Gastroesophageal sphincter (tissue), 3 donors: ENCODE data around the gene PGLYRP3.

Experiments used
- POLR2AphosphoS5 ChIP-seq: sonication (generic); formaldehyde crosslinking; IDR thresholded peaks from one replicate; pipeline ENCODE4 v1.6.1; 2017; ENCODE audit warnings: antibody characterized with exemption
- TF ChIP-seq, protein P1 (sequence below), 4 experiments: fragments of 200-600 bp in 2 of 4; fragments of 450-650 bp in 2 of 4; sonication (generic) in 1 of 4; IDR thresholded peaks; one replicate each; pipeline ENCODE4 v1.5.1; 2017 to 2019; ENCODE audit warnings: antibody characterized with exemption in 4 of 4, mild to moderate bottlenecking in 2 of 4, moderate library complexity in 2 of 4

DNA sequence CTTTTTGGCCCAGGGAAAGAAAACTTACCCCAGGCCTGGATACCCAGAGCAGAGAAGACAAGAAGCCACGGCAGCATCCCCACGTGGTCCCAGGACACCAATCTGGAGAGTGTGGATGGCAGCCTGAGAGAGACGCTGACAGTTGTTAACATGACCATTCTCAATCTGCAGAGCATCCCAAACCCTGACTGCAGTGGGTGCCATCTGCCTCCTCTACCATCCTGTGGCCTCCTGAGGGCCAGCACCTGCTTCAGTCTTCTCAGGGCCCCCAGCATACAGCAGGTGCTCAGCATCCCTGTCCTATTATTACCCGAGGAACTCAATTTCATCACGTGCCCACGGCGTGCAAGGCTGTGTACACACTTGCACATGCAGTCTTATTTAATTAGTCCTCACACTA is 35.1 kb upstream of the PGLYRP3 start:
- TF ChIP-seq, protein P1, sequence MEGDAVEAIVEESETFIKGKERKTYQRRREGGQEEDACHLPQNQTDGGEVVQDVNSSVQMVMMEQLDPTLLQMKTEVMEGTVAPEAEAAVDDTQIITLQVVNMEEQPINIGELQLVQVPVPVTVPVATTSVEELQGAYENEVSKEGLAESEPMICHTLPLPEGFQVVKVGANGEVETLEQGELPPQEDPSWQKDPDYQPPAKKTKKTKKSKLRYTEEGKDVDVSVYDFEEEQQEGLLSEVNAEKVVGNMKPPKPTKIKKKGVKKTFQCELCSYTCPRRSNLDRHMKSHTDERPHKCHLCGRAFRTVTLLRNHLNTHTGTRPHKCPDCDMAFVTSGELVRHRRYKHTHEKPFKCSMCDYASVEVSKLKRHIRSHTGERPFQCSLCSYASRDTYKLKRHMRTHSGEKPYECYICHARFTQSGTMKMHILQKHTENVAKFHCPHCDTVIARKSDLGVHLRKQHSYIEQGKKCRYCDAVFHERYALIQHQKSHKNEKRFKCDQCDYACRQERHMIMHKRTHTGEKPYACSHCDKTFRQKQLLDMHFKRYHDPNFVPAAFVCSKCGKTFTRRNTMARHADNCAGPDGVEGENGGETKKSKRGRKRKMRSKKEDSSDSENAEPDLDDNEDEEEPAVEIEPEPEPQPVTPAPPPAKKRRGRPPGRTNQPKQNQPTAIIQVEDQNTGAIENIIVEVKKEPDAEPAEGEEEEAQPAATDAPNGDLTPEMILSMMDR (IDR thresholded peaks at IDR 0.05) = no peak
- no peak for TF ChIP-seq POLR2AphosphoS5
